ENCODE data around the gene OSBP2.
"Not testable (repeated sequence)": the region's sequence is repeated elsewhere in the genome, so short reads cannot be mapped to it uniquely, and the experiment has no call there.

The OSBP2 gene

GRCh38 chr22:30763815-30764673, 69.4 kb downstream of the OSBP2 start:
- peak; percentile 43 to 47 for DNase-seq (ENCODE audit: low read depth in 2 of 2)

- no peak for DNase-seq (ENCODE audit: low read depth in 2 of 2)
Observed at GRCh38 chr22:30767661-30768060, 73.0 kb downstream of the OSBP2 start.

DNA sequence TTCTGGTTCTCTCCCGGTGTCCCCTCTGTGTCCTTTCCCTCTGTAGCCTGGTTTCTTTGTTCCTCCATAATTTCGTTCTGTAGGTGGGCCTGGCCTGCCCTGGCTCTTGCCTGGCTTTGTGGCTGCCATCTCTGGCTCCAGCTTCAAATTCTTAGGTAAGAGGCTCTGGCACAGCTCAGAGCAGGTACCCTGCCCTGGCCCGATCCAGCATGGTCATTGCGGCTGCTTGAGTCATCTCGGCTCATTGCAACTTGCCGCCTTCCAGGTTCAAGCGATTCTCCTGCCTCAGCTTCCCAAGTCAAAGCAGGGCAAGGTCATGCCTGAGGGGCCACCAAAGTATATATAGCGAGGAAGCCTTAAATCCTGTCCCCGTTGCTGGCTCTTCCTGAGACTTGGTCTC, 76.0 kb downstream of the OSBP2 start:
- no peak for DNase-seq (ENCODE audit: low read depth in 2 of 2)

DNA sequence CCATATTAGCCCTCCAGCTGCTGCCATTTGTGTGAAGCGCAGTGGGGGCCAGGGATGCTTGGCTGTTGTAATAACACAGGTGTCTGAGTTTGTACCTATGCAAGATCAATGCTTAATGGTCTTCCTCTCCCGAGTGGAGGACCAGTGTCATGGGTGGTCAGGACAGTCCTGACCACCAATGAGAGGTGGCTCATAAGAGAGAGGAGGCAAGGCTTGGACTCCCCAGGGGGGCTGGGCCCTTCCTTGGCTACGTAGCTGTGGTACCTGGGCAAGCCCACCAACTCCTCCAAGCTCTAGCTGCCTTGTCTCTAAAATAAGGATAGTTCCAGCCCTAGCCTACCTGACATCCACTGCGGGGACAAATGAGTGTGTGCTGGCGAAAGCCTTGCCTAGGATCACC, 79.2 kb downstream of the OSBP2 start:
- no peak for DNase-seq (ENCODE audit: low read depth in 2 of 2)

GRCh38 chr22:30774566-30774965, 79.9 kb downstream of the OSBP2 start:
- DNase-seq (ENCODE audit: low read depth in 2 of 2) = no peak

DNA sequence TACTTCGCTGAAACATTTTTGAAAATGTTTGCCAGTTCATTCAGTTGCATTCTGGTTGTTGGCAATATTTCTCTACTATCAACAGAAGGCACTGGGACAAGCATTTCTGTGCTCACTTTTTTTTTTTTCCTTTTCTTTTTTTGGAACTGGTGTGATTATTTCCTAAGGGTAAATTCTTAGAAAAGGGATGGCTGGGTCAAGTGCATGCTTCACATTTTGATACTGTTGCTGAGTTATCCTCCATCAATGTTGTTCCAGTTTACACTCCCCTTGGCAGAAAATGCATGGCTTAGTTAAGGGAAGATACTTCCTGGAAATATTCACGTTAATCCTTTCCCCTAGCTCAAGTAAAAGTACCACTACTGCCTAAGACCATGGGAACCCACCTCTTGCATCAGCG, 81.8 kb downstream of the OSBP2 start:
- DNase-seq (ENCODE audit: low read depth in 2 of 2) = no peak

GRCh38 chr22:30777146-30777545, 82.5 kb downstream of the OSBP2 start:
- DNase-seq (ENCODE audit: low read depth in 2 of 2) = not testable (repeated sequence)

GRCh38 chr22:30777587-30777986, 82.9 kb downstream of the OSBP2 start:
- no peak for DNase-seq (ENCODE audit: low read depth in 2 of 2)

DNA sequence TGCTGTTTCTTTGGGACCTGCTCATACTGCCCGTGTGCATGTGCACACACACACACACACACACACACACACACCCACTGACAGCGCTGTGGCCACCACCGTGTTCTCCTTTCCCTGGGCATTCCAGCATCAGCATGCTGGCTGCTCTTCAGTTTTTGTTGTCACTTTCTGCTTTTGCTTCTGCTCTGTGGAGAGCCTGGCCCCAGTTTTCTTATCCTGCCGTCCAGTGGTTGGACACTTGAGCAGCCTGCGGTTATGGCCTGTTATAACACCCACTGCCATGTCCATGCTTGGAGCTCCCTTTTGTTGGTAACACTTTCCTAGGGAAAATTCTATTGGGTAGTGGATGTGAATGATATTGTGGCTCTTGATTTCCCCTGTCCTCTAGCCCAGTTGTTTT, 83.6 kb downstream of the OSBP2 start:
- no peak for DNase-seq (ENCODE audit: low read depth in 2 of 2)

- no peak for DNase-seq (ENCODE audit: low read depth in 2 of 2)
Observed at GRCh38 chr22:30780026-30780425, 85.4 kb downstream of the OSBP2 start.

DNA sequence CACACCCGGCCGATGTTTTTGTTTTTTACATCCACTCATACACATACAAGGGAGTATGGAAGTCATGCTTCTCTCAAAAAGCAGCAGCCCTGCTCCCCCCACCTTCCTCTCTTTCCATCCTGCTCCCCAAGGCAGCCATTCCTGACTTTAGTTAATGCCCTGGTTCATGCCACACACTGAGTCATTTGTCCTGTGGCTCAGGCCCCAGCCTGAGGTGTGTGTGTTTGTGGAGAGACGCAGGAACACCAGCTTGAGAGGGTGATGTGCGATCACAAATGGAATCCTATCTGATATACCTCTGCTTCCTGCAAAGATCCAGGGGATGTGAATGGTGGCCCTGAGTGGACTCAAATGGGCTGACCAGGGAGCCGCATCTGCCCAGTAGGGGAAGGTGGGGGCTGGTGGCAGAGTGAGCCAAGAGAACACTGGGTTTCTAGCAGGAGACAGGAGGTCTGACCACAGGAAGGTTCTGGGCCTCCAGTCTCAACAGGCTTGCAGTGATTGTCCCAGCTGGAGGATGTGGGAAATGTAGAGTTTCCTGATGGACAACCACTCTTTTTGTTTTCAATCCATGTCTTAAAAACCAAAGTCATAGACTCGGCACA, 86.7 kb downstream of the OSBP2 start:
- DNase-seq (ENCODE audit: low read depth in 2 of 2) = no peak

DNA sequence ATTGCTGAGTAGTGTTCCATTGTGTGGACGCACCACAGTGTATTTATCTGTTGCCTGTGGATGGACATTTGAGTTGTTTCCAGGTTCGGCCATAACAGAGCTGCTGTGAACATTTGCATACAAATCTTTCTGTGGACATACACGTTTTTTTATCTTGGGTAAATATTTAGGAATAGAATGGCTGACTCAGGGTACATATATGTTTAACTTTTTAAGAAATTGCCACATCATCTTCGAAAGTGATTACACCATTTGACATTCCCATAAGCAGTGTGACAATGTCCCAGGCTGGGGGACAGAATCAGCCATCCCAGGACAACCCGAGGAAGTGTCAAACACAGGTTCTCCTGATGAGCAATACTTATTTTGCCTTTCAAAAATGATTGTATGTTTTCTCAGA, 87.9 kb downstream of the OSBP2 start:
- no peak for DNase-seq (ENCODE audit: low read depth in 2 of 2)

GRCh38 chr22:30783021-30783420, 88.3 kb downstream of the OSBP2 start:
- no peak for DNase-seq (ENCODE audit: low read depth in 2 of 2)

- DNase-seq (ENCODE audit: low read depth in 2 of 2) = no peak
Observed at GRCh38 chr22:30785527-30785926, 90.9 kb downstream of the OSBP2 start.

DNA sequence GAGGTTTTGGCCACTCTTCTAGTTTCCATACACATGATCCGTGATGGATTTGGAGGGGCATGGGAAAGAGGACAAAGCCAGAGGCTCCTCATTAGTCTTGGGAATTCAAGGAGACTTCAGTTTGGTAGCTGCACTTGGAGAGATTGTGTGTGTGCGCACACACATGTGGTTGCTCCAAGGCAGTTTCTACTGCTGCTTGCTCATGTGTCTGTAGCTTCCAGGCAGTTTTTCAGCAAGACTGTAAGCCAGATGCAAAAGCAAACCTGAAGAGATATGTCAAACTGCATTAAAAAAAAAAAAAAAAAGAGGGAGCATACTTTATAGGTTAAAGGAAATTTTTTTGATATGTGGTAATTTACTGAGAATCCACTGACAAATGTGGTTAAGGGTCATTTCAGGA, 95.7 kb downstream of the OSBP2 start:
- DNase-seq (ENCODE audit: low read depth in 2 of 2) = no peak

DNA sequence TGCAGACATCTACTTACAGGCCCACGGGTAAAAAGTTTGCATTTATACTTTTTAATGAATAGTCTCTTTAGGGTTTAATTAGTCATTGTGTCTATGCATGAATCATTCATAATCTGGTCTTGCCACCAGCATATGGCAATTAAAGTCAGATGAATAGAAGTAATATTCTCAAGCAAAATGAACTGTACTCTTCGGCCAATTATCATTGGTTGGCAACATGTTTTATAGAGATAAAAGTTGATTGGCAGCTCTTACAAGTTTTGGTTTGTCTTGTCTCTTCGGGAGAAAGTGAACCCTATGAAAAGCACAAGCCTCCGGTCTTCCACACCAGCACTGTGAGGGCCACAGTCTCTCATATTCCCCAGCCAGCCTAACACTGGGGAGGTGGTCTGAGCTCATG, 97.8 kb downstream of the OSBP2 start:
- no peak for DNase-seq (ENCODE audit: low read depth in 2 of 2)

DNA sequence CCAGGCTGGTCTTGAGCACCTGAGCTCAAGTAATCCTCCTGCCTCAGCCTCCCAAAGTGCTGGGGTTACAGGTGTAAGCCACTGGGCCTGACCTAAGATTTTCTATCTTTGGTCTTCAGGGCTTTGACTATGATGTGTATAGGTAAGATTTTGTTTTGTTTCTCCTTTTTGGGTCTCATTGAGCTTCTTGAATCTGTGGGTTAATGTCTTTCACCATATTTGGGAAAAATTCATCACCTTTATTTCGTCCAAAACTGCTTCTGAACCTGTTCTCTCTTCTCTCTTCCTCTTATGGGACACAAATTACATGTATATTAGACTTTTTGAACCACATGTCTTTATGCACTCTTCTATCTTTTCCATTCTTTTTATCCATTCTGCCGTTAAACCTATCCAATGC, 100.4 kb downstream of the OSBP2 start:
- DNase-seq (ENCODE audit: low read depth in 2 of 2) = no peak

DNA sequence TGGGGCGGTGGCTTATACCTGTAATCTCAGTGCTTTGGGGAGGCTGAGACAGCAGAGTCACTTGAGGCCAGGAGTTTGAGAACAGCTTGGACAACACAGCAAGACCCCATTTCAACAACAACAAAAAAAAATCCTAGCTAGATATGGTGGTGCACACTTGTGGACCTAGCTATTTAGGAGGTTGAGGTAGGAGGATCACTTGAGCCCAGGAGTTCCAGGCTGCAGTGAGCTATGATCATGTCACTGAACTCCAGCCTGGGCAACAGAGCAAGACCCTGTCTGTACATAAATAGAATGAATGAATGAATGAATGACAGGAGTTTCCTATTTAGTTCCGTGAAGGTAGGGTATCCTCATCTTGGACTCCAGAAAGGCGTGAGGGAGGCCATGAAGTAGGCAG, 107.0 kb downstream of the OSBP2 start:
- DNase-seq (ENCODE audit: low read depth in 2 of 2) = no peak

GRCh38 chr22:30802202-30803166, 107.8 kb downstream of the OSBP2 start:
- peak; percentile 78 to 80 for DNase-seq (ENCODE audit: low read depth in 2 of 2)

GRCh38 chr22:30803679-30804078, 109.0 kb downstream of the OSBP2 start:
- no peak for DNase-seq (ENCODE audit: low read depth in 2 of 2)

DNA sequence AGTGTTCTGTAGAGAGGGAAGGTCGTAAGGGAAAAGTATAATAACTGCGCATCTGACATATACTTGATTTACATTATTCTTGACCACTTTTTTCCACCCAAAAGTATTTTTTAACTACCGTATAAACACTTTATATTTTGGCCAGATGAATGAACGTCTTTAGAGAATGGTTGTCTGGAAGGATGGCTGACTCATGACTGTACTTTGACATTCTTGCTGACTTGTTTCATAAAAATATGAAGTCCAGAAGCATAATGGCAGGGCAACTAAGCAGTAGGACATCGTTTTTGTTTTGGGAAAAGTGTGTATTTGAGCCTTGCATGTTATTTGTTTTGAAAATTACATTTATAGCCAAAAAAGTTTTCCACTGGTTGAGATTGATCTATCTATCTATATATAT, 110.0 kb downstream of the OSBP2 start:
- DNase-seq (ENCODE audit: low read depth in 2 of 2) = no peak

DNA sequence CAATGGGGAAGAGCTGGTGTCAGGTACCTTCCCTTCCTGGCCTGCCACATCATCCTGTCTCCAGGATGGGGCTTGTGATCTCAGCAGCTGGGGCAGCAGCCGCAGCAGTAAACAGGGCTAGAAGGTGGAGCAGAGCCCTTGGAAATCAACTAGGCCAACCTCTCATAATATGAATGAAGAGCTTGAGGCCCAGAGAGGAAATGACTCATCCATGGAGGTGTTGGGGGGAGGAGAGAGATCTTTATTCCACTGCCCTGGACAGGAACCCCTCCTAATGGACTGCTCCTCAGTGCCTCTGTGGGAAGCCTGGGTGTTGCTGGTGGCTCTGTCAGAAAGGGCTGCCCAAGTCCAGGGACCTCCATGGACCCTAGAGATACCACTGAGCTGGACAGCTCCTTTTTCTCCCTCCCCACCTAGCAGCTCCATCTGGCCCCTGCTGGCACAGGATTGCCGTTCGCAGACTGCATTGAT, 111.8 kb downstream of the OSBP2 start:
- peak; percentile 10 to 18 for DNase-seq (ENCODE audit: low read depth in 2 of 2)

All from fibroblast of skin of left quadriceps (primary cell).